GM12872 (cell line): ENCODE results near the gene BMPER.

Experiments
- CTCF ChIP-seq: IDR thresholded peaks from 3 replicates; pipeline ENCODE4 v1.5.1; 2011; ENCODE audit warnings: low read depth, mild to moderate bottlenecking, low read length, moderate library complexity; ENCODE audit not compliant: insufficient read depth

BMPER gene

GRCh38 chr7:34059136-34059828 is 153.9 kb downstream of the BMPER start:
- TF ChIP-seq CTCF = no peak

GRCh38 chr7:34060196-34060947 is 155.0 kb downstream of the BMPER start:
- TF ChIP-seq CTCF = no peak

GRCh38 chr7:34061149-34061548 is 155.8 kb downstream of the BMPER start:
- TF ChIP-seq CTCF = no peak

GRCh38 chr7:34062341-34062740 is 157.0 kb downstream of the BMPER start:
- TF ChIP-seq CTCF = no peak

GRCh38 chr7:34062826-34063225 is 157.5 kb downstream of the BMPER start:
- TF ChIP-seq CTCF = no peak

GRCh38 chr7:34064519-34065158 is 159.3 kb downstream of the BMPER start:
- TF ChIP-seq CTCF = no peak

- TF ChIP-seq CTCF = no peak
These were observed 161.1 kb downstream of the BMPER start for GRCh38 chr7:34066411-34066810.
